Astrocyte of the cerebellum (primary cell): Measurements from ENCODE around the gene PCNX2.

Experiments used
- DNase-seq: peaks from one replicate; pipeline ENCODE4 v3.0.0-alpha.2; 2011; ENCODE audit warnings: low read depth
- H3K4me3 ChIP-seq: 2 replicates; pipeline ENCODE4 v1.5.1; 2011; ENCODE audit warnings: mild to moderate bottlenecking, low read depth, low read length, moderate library complexity
- CTCF ChIP-seq: IDR thresholded peaks from 2 replicates; pipeline ENCODE4 v1.5.1; 2012; ENCODE audit warnings: low read length, low read depth, moderate library complexity, mild to moderate bottlenecking; ENCODE audit errors: missing control alignments
- in situ Hi-C: cut with HindIII; loops from 2 replicates; pipeline ENCODE4 v1.10.0; 2017; ENCODE audit warnings: low sequenced_read_pairs

Gene PCNX2

GRCh38 chr1:233097546-233097945 lies 198.0 kb downstream of the PCNX2 start:
- TF ChIP-seq CTCF = no peak
- no peak overlapping the region for H3K4me3 ChIP-seq
- no peak for DNase-seq
- in situ Hi-C loops = no loop called here

DNA sequence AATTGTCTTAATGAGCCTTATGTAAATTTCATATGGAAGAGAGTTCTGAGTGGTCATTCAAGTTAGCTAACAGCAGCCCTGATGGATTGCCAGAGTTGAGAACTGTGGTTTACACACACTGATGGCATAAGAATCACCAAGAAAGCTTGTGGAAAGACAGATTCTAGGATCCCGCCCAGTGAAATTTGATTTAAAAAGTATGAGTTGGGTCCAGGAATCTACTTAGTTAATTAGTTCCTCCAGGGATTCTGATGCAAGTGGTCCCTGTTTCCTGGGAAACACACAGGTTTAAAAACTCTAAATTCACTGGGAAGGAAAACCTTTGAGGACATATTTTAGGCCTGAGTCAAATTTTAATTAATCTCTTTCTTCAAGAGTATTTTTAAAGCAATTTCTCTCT lies 200.8 kb downstream of the PCNX2 start:
- H3K4me3 ChIP-seq = no peak overlapping the region
- no peak for DNase-seq
- in situ Hi-C loops = no loop called here
- no peak for TF ChIP-seq CTCF

- no peak overlapping the region for H3K4me3 ChIP-seq
- in situ Hi-C loops = no loop called here
- TF ChIP-seq CTCF = no peak
- DNase-seq = no peak
Measured at GRCh38 chr1:233094269-233094668, 201.3 kb downstream of the PCNX2 start.

DNA sequence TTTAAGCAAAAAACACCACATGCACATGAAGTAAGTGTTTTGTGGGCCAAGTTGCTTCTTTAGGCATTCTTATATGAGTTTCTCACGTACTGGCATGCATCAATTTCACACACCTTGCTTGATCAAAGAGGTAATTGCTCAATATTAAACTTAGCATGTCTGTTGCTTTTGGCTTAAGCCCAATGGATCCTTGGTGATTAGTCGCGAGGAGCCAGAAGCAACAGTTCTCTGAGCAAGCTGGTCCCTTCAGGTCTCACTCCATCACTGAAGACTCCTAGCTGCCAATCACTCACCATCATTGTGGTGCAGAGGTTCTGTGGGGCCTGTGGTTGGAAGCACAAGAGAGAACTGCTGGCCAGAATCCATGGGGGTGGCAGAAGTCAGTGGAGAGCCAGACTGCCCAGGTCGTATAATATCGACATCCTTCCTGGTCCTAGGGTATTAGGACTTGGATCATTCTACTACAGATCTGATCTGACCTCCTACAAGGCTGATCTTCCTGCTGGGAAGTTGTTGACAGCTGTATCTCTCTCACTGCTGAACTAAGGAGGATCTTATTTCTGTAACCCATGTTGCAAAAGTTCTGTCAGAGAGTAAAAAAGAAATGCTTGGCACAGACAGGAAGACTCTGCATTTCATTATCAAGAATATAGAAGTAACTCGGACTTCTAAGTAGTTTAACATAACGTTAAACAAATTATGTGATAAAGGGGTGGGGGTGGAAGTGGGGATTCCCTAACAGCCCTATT lies 204.6 kb downstream of the PCNX2 start:
- no peak for TF ChIP-seq CTCF
- DNase-seq = no peak
- in situ Hi-C loops = no loop called here

DNA sequence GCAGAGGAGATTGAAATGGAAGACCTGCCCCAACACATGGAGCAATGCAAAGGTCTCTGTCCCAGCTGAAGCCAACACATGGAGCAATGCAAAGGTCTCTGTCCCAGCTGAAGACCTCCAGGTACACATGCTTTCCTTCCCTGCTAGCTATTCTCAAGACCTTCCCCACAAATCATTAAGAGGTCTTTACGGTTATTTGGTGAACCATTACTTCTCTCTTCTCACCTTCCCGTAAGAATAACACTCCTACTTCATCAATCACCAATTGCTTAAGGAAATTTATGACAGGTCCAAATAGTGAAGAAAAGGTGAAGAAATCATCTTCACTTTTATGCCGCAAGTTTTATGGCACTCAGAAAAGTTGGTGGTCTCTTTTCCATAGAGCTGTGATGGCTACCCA lies 206.3 kb downstream of the PCNX2 start:
- in situ Hi-C loops = no loop called here
- no peak for DNase-seq
- H3K4me3 ChIP-seq = no peak overlapping the region
- no peak for TF ChIP-seq CTCF

More for the DNA sequence above, 204.6 kb downstream of the PCNX2 start:
- H3K4me3 ChIP-seq = no peak overlapping the region

DNA sequence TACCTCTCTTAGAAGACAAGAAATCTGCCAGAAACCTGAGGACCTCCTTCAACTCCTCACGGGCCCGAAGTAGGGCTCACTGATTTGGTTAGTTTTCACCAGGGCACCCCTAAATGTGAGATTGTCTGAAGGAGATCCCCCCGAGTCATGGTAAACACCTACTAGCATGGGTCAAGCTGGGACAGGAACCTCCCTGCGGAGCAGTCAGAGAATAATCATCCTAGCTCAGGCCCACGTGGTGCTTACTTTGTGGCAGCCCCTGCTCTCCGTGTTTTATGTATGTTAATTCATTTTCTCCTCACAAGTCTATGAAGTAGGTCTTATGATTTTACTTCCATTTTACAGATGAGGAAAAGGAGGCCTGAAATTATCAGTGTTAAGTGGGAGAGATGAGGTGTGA lies 206.9 kb downstream of the PCNX2 start:
- TF ChIP-seq CTCF = no peak
- no peak for DNase-seq
- no peak overlapping the region for H3K4me3 ChIP-seq
- in situ Hi-C loops = no loop called here
